Stimulated activated effector memory CD8-positive, alpha-beta T cell treated with anti-CD3 and anti-CD28 coated beads, Interleukin-12 subunit alpha, Interleukin-12 subunit beta, amount 100 ng/mL, for 72 hours (primary cell): ENCODE measurements around the gene LMAN2.
A peak's percentile ranks its signal among the peaks of the same experiment; 100 is the strongest.
"Not testable (repeated sequence)": the region's sequence is repeated elsewhere in the genome, so short reads cannot be mapped to it uniquely, and the experiment has no call there.

Experiments used
- ATAC-seq: fragments of 150-1000 bp; cut with Tn5 transposase; 2 replicates; pipeline ENCODE4 v1.10.0; 2021
- DNase-seq, 2 donors: peaks; one replicate each; pipeline ENCODE4 v3.0.0; 2021 to 2022; ENCODE audit warnings: low spot score in 2 of 2
- H3K27ac Mint-ChIP-seq: one replicate; pipeline ENCODE4 v1.8.0; 2022; ENCODE audit warnings: mild to moderate bottlenecking, mixed read lengths
- H3K36me3 Mint-ChIP-seq: one replicate; pipeline ENCODE4 v1.8.0; 2022; ENCODE audit warnings: mild to moderate bottlenecking, mixed read lengths
- H3K4me1 Mint-ChIP-seq: one replicate; pipeline ENCODE4 v1.8.0; 2022; ENCODE audit warnings: mixed read lengths
- H3K4me3 Mint-ChIP-seq: one replicate; pipeline ENCODE4 v1.8.0; 2022; ENCODE audit warnings: mild to moderate bottlenecking, mixed read lengths
- H3K9me3 Mint-ChIP-seq: one replicate; pipeline ENCODE4 v1.8.0; 2022; ENCODE audit warnings: mixed read lengths

LMAN2 gene

GRCh38 chr5:177385720-177386119 is 34.3 kb upstream of the LMAN2 start:
- no peaks in the 10 kb centered on the region for H3K9me3 Mint-ChIP-seq
- peaks cover 12% of the 10 kb centered on the region for H3K36me3 Mint-ChIP-seq
- peak overlapping the region; percentile 46 for H3K27ac Mint-ChIP-seq
- no peak for DNase-seq
- ATAC-seq: no peak
- H3K4me3 Mint-ChIP-seq: peak overlapping the region; percentile 43
- peaks cover 58% of the 10 kb centered on the region for H3K4me1 Mint-ChIP-seq

GRCh38 chr5:177384134-177384533 is 32.7 kb upstream of the LMAN2 start, which contains the start of gene SLC34A1:
SLC34A1 (plus strand) TSS chr5:177384434; CDS start chr5:177385742, 1,308 bp downstream.
- Mint-ChIP-seq H3K4me1 (peaks cover 56% of the 10 kb centered on the region), H3K27ac (peak within 1 kb of the TSS; percentile 46), H3K4me3 (peak within 1 kb of the TSS; percentile 43), H3K9me3 (no peaks in the 10 kb centered on the region), H3K36me3 (no peaks in the 10 kb centered on the region)
- DNase-seq (no peak), ATAC-seq (no peak)

GRCh38 chr5:177383181-177383580 is 31.7 kb upstream of the LMAN2 start:
- ATAC-seq: no peak
- H3K9me3 Mint-ChIP-seq: no peaks in the 10 kb centered on the region
- peaks cover 50% of the 10 kb centered on the region for H3K4me1 Mint-ChIP-seq

GRCh38 chr5:177382423-177383029 is 31.1 kb upstream of the LMAN2 start:
- Mint-ChIP-seq H3K4me1 (peaks cover 43% of the 10 kb centered on the region), H3K27ac (peak overlapping the region; percentile 32), H3K36me3 (peaks cover under 1% of the 10 kb centered on the region), H3K4me3 (no peak overlapping the region), H3K9me3 (no peaks in the 10 kb centered on the region)
- DNase-seq (no peak), ATAC-seq (no peak)

More at GRCh38 chr5:177383181-177383580, 31.7 kb upstream of the LMAN2 start:
- H3K27ac Mint-ChIP-seq: no peak overlapping the region
- DNase-seq: no peak
- H3K36me3 Mint-ChIP-seq: no peaks in the 10 kb centered on the region
- no peak overlapping the region for H3K4me3 Mint-ChIP-seq

GRCh38 chr5:177380805-177381126 is 29.3 kb upstream of the LMAN2 start:
- DNase-seq (no peak), ATAC-seq (no peak)
- no peaks in the 10 kb centered on the region for H3K9me3 Mint-ChIP-seq
- H3K36me3 Mint-ChIP-seq: peaks cover 7% of the 10 kb centered on the region
- peak overlapping the region; percentile 33 for H3K27ac Mint-ChIP-seq
- H3K4me3 Mint-ChIP-seq: no peak overlapping the region
- H3K4me1 Mint-ChIP-seq: peaks cover 40% of the 10 kb centered on the region

- H3K4me1 Mint-ChIP-seq: peaks cover 33% of the 10 kb centered on the region
- peak overlapping the region; percentile 66 for H3K27ac Mint-ChIP-seq
- peaks cover 12% of the 10 kb centered on the region for H3K36me3 Mint-ChIP-seq
- peak; percentile 98 for ATAC-seq
- no peak for DNase-seq
- H3K9me3 Mint-ChIP-seq: no peaks in the 10 kb centered on the region
- peak overlapping the region; percentile 45 for H3K4me3 Mint-ChIP-seq
Observed at GRCh38 chr5:177378884-177379883, 27.7 kb upstream of the LMAN2 start.

GRCh38 chr5:177377851-177378776 is 26.6 kb upstream of the LMAN2 start:
- Mint-ChIP-seq H3K27ac (peak overlapping the region; percentile 64), H3K9me3 (no peaks in the 10 kb centered on the region), H3K4me3 (no peak overlapping the region), H3K36me3 (peaks cover 14% of the 10 kb centered on the region), H3K4me1 (peaks cover 35% of the 10 kb centered on the region)
- DNase-seq (no peak), ATAC-seq (no peak)

GRCh38 chr5:177376107-177376506 is 24.6 kb upstream of the LMAN2 start:
- ATAC-seq (no peak), DNase-seq (no peak)
- Mint-ChIP-seq H3K36me3 (peaks cover 34% of the 10 kb centered on the region), H3K27ac (peak overlapping the region; percentile 64), H3K4me1 (peaks cover 48% of the 10 kb centered on the region), H3K9me3 (no peaks in the 10 kb centered on the region), H3K4me3 (no peak overlapping the region)

- not testable (repeated sequence) for DNase-seq, H3K4me3 Mint-ChIP-seq, H3K9me3 Mint-ChIP-seq, ATAC-seq
- Mint-ChIP-seq H3K4me1 (peaks cover 48% of the 10 kb centered on the region), H3K36me3 (peaks cover 35% of the 10 kb centered on the region), H3K27ac (peak overlapping the region; percentile 64)
Observed at GRCh38 chr5:177375516-177375915, 24.0 kb upstream of the LMAN2 start.

- no peak for ATAC-seq
- Mint-ChIP-seq H3K27ac (peak overlapping the region; percentile 76), H3K4me3 (no peak overlapping the region), H3K36me3 (peaks cover 45% of the 10 kb centered on the region), H3K9me3 (no peaks in the 10 kb centered on the region), H3K4me1 (peaks cover 40% of the 10 kb centered on the region)
- DNase-seq: no peak
Observed at GRCh38 chr5:177374211-177374610, 22.7 kb upstream of the LMAN2 start.

- H3K4me1 Mint-ChIP-seq: peaks cover 40% of the 10 kb centered on the region
- ATAC-seq (no peak), DNase-seq (no peak)
- H3K27ac Mint-ChIP-seq: peak overlapping the region; percentile 76
- H3K4me3 Mint-ChIP-seq: no peak overlapping the region
- H3K9me3 Mint-ChIP-seq: no peaks in the 10 kb centered on the region
- H3K36me3 Mint-ChIP-seq: peaks cover 49% of the 10 kb centered on the region
Observed at GRCh38 chr5:177373806-177374205, 22.3 kb upstream of the LMAN2 start.

GRCh38 chr5:177372910-177373309 is 21.4 kb upstream of the LMAN2 start:
- peak overlapping the region; percentile 72 for H3K27ac Mint-ChIP-seq
- peaks cover 48% of the 10 kb centered on the region for H3K4me1 Mint-ChIP-seq
- H3K36me3 Mint-ChIP-seq: peaks cover 58% of the 10 kb centered on the region
- H3K9me3 Mint-ChIP-seq: no peaks in the 10 kb centered on the region
- H3K4me3 Mint-ChIP-seq: peak overlapping the region; percentile 64
- ATAC-seq: peak; percentile 84
- no peak for DNase-seq

- Mint-ChIP-seq H3K4me1 (peaks cover 48% of the 10 kb centered on the region), H3K27ac (peak overlapping the region; percentile 72), H3K9me3 (no peaks in the 10 kb centered on the region), H3K36me3 (peaks cover 60% of the 10 kb centered on the region), H3K4me3 (peak overlapping the region; percentile 64)
- DNase-seq: no peak
- ATAC-seq: peak; percentile 62
Observed at GRCh38 chr5:177372034-177372896, 20.8 kb upstream of the LMAN2 start.
